Natural killer cell treated with Interleukin-12 subunit alpha and Interleukin-12 subunit beta and Interleukin-15 and Interleukin-18, amount 100 ng/mL, for 72 hours (primary cell): Measurements from ENCODE around the gene INPP5B. TPM values are rescaled to one million over a fixed set of nuclear protein-coding genes. Genes with fewer than 3 reads are reported as not detected.
A peak's percentile ranks its signal among the peaks of the same experiment; 100 is the strongest.

Source experiments
- ATAC-seq, 2 donors: fragments of 150-1000 bp; cut with Tn5 transposase in 1 of 2; sonication (Bioruptor Pico), chemical (Tn5 transposase) in 1 of 2; 2 replicates each; pipeline ENCODE4 v1.10.0; 2021
- DNase-seq: peaks from one replicate; pipeline ENCODE4 v3.0.0; 2022; ENCODE audit warnings: low spot score
- H3K27ac Mint-ChIP-seq, 2 donors: 1 replicate in 1 of 2; 2 replicates in 1 of 2; pipeline ENCODE4 v1.8.0; 2022; ENCODE audit warnings: mixed read lengths in 2 of 2, mild to moderate bottlenecking in 1 of 2, moderate library complexity in 1 of 2
- H3K27me3 Mint-ChIP-seq, 2 donors: 1 replicate in 1 of 2; 2 replicates in 1 of 2; pipeline ENCODE4 v1.8.0; 2022; ENCODE audit warnings: mixed read lengths in 2 of 2
- H3K36me3 Mint-ChIP-seq: one replicate; pipeline ENCODE4 v1.8.0; 2022; ENCODE audit warnings: mixed read lengths
- H3K4me1 Mint-ChIP-seq, 2 donors: 1 replicate in 1 of 2; 2 replicates in 1 of 2; pipeline ENCODE4 v1.8.0; 2022; ENCODE audit warnings: low read depth in 2 of 2, mixed read lengths in 2 of 2, mild to moderate bottlenecking in 1 of 2
- H3K4me3 Mint-ChIP-seq: one replicate; pipeline ENCODE4 v1.8.0; 2022; ENCODE audit warnings: mixed read lengths
- H3K9me3 Mint-ChIP-seq: 2 replicates; pipeline ENCODE4 v1.8.0; 2022; ENCODE audit warnings: mixed read lengths
- total RNA-seq, 2 donors: library from RNA; stranded (reverse); gene quantifications; one replicate each; pipeline ENCODE4 v1.2.3, GENCODE V29; 2022

INPP5B gene
- total RNA-seq, 2 donors from 2014 or later, result 48.1 to 86.0 TPM

DNA sequence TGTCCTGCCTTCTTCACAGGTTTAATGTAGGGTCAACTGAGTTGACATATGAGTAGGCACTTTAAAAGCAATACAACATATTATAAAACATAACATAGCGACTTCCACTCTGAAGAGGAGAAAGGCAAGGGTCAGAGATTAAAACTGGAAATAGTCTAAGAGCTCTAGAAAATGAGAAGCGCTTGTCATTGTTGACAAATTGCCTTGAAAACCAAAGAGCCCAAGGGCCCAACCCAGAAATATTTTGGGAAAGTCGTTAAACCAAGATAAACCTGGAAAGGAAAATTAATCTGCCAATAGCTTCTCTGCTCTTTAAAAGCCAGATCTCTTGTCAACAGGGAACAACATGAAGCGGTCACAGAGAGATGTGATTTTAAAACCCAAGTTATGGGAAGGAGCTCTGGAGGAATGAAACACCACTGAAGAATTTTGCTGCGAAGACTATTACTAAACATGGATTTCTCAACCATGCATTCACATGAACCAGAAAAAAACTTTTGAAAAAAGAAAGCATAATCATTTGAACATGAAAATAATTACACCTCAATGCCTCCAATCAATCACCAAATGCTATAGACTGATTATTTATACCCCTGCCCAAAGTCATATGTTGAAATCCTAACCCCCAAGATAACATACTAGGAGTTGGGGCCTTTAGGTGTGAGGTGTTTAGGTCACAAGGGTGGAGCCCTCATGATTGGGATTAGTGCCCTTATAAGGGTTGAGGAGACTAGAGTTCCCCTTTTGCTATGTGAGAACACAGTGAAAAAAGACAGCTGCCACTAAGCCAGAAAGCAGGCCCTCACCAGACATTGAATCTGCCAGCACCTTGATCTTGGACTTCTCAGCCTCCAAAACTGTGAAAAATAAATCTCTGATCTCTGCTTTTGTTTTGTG lies 54.5 kb downstream of the INPP5B start:
- no peaks in the 10 kb centered on the region for H3K9me3 Mint-ChIP-seq
- H3K27me3 Mint-ChIP-seq, result no peaks in the 10 kb centered on the region
- H3K4me3 Mint-ChIP-seq, result no peak overlapping the region
- ATAC-seq, result peak in 1 of 2 donors; percentile 57
- peak overlapping the region in 1 of 2 donors; percentile 88 for H3K27ac Mint-ChIP-seq
- peaks cover 5% of the 10 kb centered on the region for H3K36me3 Mint-ChIP-seq
- no peak for DNase-seq
- peaks cover 7 to 18% of the 10 kb centered on the region in 2 donors for H3K4me1 Mint-ChIP-seq

DNA sequence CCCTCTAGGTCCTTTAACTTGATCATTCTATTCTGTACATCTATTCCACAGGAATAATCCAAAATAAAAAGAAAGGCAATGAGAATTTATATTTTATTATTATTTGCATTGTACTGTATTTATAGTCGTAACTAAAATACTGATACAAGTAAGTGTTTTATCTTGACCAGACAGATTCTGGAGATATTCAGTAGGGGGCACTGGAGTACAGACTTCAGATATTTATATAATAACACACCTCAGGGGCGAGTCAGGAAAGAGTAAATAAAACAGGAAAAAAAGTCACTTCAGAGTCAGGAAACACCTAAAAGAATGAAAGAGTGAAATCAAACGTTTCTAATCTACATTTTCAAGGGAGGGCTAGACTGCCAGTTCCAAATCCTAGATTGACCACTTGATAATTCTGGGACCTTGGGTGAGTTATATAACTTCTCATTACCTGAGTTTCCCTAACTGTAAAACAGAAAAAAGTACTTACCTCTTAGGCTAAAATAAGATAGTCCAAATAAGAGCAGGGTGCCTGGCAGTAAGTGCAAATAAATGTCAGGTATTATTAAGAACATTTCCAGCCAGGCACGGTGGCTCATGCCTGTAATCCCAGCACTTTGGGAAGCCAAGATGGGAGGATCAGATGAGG lies 56.4 kb downstream of the INPP5B start:
- ATAC-seq (peak; percentile 62 to 71), DNase-seq (no peak)
- Mint-ChIP-seq H3K4me1 (peaks cover 7 to 18% of the 10 kb centered on the region in 2 donors), H3K36me3 (peaks cover 5% of the 10 kb centered on the region), H3K4me3 (no peak overlapping the region), H3K27me3 (no peaks in the 10 kb centered on the region), H3K9me3 (no peaks in the 10 kb centered on the region), H3K27ac (peak overlapping the region; percentile 6 to 87)

DNA sequence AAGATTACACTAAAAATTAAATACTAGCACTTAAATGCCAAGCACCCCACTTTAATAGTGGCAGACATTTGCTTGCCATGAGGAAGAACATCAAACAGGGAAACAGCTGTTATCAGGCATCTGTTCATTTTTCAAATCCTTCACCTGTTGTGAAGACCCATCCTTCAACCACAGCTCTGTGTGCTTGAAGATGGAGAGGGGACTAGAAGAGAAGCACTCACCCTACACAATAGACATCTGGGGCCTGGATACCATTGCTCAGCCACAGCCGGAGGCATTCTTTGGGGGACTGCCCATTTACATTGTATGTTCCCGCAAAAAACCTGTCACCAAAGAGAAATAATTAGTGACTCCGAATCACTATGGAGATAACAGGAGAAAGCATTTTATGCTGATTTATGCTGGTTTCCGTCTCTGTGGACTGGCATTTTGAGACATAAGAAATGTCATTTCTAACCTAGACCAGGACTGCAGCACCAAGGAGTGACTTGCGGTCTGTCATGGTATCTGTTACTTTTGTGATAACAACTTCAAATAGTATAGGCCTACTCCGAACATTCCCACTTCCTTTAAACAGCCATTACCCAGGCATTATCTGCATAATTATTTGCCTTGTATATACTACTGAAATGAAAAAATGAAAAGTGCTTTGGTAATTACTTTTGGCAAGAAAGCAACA lies 58.7 kb downstream of the INPP5B start:
- no peak for ATAC-seq

DNA sequence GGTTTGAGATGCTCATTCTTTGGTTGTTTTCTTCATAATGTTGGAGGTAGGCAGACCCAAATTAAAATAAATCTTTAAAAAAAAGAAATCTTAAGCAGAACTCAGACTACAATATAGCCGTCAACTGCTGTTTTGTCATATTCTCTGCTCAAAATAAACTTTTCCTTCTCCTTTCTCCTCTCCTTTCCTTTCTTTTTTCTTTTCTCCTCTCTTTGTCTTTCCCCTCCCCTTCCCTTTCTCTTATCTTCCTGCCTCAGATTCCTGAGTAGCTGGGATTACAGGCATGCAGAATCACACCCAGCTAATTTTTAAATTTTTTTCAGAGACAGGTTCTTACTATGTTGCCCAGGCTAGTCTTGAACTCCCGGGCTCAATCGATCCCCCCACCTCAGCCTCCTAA lies 62.7 kb downstream of the INPP5B start:
- Mint-ChIP-seq H3K36me3 (peaks cover 19% of the 10 kb centered on the region), H3K4me3 (no peak overlapping the region), H3K27ac (peak overlapping the region in 1 of 2 donors; percentile 7), H3K27me3 (no peaks in the 10 kb centered on the region), H3K9me3 (no peaks in the 10 kb centered on the region), H3K4me1 (no peaks in the 10 kb centered on the region)
- no peak for ATAC-seq
- no peak for DNase-seq

More for the DNA sequence above, 58.7 kb downstream of the INPP5B start:
- H3K4me1 Mint-ChIP-seq, result peaks cover 0 to 11% of the 10 kb centered on the region in 2 donors
- no peak for DNase-seq
- no peaks in the 10 kb centered on the region for H3K27me3 Mint-ChIP-seq
- no peaks in the 10 kb centered on the region for H3K9me3 Mint-ChIP-seq
- H3K27ac Mint-ChIP-seq, result no peak overlapping the region
- peaks cover 5% of the 10 kb centered on the region for H3K36me3 Mint-ChIP-seq
- no peak overlapping the region for H3K4me3 Mint-ChIP-seq

DNA sequence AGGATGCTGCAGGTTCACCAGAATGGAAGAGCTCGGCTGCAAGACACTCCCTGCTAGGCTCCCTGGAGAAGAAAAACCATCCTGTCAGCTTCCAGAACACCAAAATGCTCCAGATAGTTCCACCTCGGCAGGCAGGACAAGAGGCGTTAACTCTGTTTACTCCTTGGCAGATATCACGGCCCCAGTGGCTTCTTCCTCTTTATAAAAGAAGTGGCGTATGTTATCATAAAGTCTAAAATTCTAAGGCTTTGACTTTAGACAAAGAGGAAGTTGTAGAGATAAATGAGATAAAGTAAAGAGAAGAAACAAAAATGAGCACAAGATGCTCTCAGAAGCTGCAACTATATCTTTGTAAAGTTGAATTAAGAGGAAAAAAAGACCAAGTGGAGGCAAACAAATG lies 63.2 kb downstream of the INPP5B start:
- DNase-seq, result no peak
- peaks cover 18% of the 10 kb centered on the region for H3K36me3 Mint-ChIP-seq
- no peaks in the 10 kb centered on the region for H3K27me3 Mint-ChIP-seq
- no peaks in the 10 kb centered on the region for H3K9me3 Mint-ChIP-seq
- ATAC-seq, result no peak
- H3K27ac Mint-ChIP-seq, result peak overlapping the region; percentile 7 to 45
- H3K4me3 Mint-ChIP-seq, result no peak overlapping the region
- no peaks in the 10 kb centered on the region for H3K4me1 Mint-ChIP-seq

DNA sequence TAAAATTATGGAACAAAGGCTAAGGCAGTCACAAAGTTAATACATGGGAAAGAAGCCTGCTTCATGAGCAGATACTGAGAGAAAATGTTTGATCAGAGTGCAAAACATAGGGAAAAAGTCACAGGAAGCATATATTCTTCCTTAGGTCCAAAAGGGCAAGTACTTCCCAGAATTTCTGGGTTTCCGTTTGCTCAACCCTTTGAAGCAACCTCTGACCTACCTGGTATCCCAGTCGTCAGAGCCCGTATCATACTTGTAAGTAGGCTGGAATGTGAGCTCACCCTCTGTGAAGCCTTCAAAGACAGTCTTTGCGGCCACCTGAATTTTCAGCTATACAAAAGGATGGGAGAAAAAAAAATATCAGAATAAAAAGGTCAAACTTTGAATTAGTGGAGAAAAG lies 67.0 kb downstream of the INPP5B start:
- Mint-ChIP-seq H3K4me3 (no peak overlapping the region), H3K9me3 (no peaks in the 10 kb centered on the region), H3K27me3 (no peaks in the 10 kb centered on the region), H3K27ac (no peak overlapping the region), H3K4me1 (no peaks in the 10 kb centered on the region), H3K36me3 (peaks cover 19% of the 10 kb centered on the region)
- DNase-seq, result no peak
- ATAC-seq, result no peak

DNA sequence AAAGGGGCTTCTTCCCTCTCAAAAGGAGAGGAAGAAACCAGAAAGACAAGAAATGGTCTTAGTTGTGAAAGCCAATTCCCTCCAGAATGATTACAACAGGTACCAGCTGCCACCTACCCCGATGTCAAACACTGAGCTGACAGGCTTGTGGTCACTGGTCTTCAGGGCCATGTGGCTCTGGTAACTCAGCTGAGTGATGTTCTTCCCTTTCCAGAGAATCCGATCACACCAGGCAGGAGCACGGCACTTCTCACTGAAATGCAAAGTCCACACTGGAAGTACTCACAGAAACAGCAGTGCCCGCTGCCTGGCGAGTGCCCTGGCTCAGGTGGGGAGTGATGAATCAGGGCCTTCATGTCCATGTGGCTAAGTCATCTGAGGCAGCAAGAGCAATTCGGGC lies 68.8 kb downstream of the INPP5B start:
- no peak overlapping the region for H3K27ac Mint-ChIP-seq

DNA sequence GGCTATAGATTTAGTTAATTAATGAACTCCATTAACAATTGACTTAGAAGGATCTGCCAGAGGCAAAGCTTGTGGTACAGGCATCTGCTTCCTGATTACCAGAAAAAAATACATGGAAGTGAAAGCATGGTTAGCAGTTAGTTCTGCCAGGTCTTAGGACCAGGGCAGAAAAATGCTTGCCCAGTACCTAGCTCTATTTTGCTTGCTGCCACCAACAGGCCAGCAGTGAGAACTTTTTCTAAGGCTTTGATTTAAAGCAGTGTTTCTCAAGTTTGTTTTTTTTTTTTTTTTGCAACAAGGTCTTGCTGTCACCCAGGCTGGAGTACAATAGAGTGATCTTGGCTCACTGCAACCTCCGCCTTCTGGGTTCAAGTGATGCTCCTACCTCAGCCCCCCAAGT lies 71.0 kb downstream of the INPP5B start:
- DNase-seq, result no peak
- H3K9me3 Mint-ChIP-seq, result no peaks in the 10 kb centered on the region
- no peak overlapping the region for H3K4me3 Mint-ChIP-seq
- no peak for ATAC-seq
- no peaks in the 10 kb centered on the region for H3K27me3 Mint-ChIP-seq
- H3K27ac Mint-ChIP-seq, result no peak overlapping the region
- peaks cover 19% of the 10 kb centered on the region for H3K36me3 Mint-ChIP-seq
- no peaks in the 10 kb centered on the region for H3K4me1 Mint-ChIP-seq

More for the DNA sequence above, 68.8 kb downstream of the INPP5B start:
- H3K4me3 Mint-ChIP-seq, result no peak overlapping the region
- no peaks in the 10 kb centered on the region for H3K9me3 Mint-ChIP-seq
- no peak for ATAC-seq
- H3K4me1 Mint-ChIP-seq, result no peaks in the 10 kb centered on the region
- DNase-seq, result no peak
- H3K27me3 Mint-ChIP-seq, result no peaks in the 10 kb centered on the region
- H3K36me3 Mint-ChIP-seq, result peaks cover 25% of the 10 kb centered on the region

DNA sequence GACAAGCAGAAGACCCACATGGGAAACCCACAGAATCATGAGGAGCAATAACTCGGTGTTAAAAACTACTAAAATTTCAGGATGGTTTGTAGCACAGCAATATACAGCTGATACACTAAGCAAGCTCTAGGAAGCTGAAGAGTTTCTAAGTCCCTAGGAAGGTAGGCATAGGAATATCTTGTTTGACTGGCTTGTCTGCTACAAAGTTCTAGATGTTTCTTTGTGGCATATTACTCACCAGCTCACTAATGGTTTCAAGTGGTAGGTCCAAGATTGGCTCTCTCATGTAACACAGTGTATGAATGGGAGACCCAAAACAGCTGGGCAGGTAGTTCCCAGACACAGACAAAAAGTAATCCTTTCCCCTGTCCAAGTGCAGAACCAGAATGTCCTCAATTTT lies 74.2 kb downstream of the INPP5B start:
- no peaks in the 10 kb centered on the region for H3K4me1 Mint-ChIP-seq
- no peak for DNase-seq

DNA sequence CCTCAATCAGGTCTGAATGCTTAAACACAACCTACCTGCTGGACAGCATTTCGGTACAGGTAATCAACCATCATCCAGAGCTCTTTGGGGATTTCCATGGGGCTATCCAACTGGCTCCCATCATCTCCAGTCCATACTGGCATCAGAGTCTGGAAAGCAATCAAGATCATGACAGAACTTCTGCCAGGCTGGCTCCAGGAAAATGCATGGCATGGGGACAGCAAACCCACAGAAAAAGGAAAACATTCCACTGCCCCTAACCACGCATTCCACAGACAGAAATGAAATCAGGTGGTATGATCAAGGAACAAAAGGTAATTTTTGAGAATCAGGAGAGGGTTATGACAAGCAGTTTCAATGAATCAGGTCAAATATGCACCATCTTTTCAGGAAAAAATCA lies 78.4 kb downstream of the INPP5B start:
- no peaks in the 10 kb centered on the region for H3K9me3 Mint-ChIP-seq
- peaks cover 0 to 3% of the 10 kb centered on the region in 2 donors for H3K4me1 Mint-ChIP-seq
- H3K27me3 Mint-ChIP-seq, result no peaks in the 10 kb centered on the region
- no peak for DNase-seq
- H3K4me3 Mint-ChIP-seq, result no peak overlapping the region
- peaks cover 25% of the 10 kb centered on the region for H3K36me3 Mint-ChIP-seq
- ATAC-seq, result no peak
- no peak overlapping the region for H3K27ac Mint-ChIP-seq

More for the DNA sequence above, 74.2 kb downstream of the INPP5B start:
- Mint-ChIP-seq H3K9me3 (no peaks in the 10 kb centered on the region), H3K27ac (peak overlapping the region in 1 of 2 donors; percentile 63), H3K36me3 (peaks cover 18% of the 10 kb centered on the region), H3K4me3 (no peak overlapping the region), H3K27me3 (no peaks in the 10 kb centered on the region)
- ATAC-seq, result no peak

DNA sequence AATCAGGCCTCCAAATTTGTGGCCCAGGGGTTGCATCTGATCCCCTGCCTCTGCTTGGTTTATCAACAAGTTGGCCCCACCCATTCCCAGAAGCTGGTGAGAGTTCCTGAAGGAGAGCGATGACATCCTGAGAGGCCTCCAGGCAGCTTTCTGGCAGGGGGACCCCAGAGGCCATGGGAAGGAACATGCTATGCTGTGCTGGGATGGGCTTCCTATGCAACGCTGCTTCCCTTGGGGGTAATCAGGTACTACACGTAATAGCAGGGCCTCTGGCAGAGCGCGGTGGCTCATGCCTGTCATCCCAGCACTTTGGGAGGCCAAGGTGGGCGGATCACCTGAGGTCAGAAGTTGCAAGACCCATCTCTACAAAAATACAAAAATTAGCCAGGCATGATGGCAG lies 79.1 kb downstream of the INPP5B start:
- DNase-seq (no peak), ATAC-seq (no peak)
- H3K4me1 Mint-ChIP-seq, result peaks cover 0 to 3% of the 10 kb centered on the region in 2 donors
- no peak overlapping the region for H3K4me3 Mint-ChIP-seq
- no peaks in the 10 kb centered on the region for H3K9me3 Mint-ChIP-seq
- peaks cover 21% of the 10 kb centered on the region for H3K36me3 Mint-ChIP-seq
- no peak overlapping the region for H3K27ac Mint-ChIP-seq
- no peaks in the 10 kb centered on the region for H3K27me3 Mint-ChIP-seq

DNA sequence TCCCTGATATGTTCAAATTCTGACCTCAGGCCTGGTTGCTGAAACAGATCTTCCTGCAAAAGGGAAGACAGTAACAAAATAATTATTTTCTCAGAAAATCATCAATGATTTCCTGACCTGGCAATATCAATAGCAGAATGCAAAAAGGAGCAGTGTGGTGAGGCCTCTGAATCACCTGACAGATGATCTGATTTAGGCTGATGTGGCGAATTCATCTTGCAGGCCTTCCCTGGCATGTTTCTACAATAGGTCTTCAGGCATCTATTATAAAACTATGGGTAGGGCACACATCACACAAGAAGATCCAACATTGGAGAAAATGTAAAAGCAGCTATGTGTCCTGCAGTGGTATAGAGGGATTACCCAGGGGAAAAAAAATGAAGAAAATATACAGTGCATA lies 80.4 kb downstream of the INPP5B start:
- H3K27me3 Mint-ChIP-seq, result no peaks in the 10 kb centered on the region
- no peak for ATAC-seq
- peak overlapping the region in 1 of 2 donors; percentile 56 for H3K27ac Mint-ChIP-seq
- peaks cover 7 to 9% of the 10 kb centered on the region in 2 donors for H3K4me1 Mint-ChIP-seq
- H3K4me3 Mint-ChIP-seq, result no peak overlapping the region
- peaks cover 23% of the 10 kb centered on the region for H3K36me3 Mint-ChIP-seq
- no peaks in the 10 kb centered on the region for H3K9me3 Mint-ChIP-seq
- DNase-seq, result no peak

DNA sequence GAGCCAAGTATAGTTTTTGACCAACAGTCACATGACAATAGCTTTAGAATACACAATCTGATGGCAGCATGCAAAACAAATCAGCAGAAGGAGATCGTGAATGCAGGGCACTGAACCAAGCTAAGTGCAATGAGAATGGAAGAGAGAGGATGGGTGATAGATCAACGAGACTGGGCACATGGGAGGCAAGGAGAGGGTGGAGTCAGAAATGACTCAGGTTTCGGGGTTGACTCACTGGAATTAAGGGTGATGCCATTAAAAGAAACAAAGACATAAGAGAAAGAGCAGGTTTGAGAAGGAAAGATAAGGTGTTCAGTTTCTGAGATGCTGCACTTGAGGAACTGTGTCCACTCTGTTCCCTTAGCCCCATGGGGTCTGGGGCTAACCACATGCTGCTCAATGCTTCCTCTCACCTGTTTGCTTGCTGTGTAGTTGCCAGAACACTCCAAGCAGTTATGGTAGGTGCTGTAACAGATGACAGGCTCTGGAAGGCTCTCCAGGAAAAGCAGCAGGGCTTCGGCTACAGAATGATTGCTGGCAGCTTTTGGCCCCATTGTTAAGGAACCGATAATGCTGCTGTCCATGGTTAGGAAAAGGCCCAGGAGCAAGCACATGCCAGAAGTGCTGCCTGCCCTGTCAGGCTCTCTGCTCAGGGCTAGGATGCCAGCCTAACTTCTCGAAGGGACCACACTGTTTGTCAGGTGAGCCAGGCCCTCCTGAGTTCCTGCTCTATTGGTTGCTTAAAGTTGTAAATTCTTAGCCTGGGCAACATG lies 81.3 kb downstream of the INPP5B start:
- ATAC-seq (peak in 1 of 2 donors; percentile 43), DNase-seq (no peak)
- Mint-ChIP-seq H3K9me3 (no peaks in the 10 kb centered on the region), H3K4me1 (peaks cover 7 to 9% of the 10 kb centered on the region in 2 donors), H3K27ac (peak overlapping the region; percentile 5 to 56), H3K27me3 (no peaks in the 10 kb centered on the region), H3K36me3 (peaks cover 23% of the 10 kb centered on the region), H3K4me3 (no peak overlapping the region)
